Measurements from ENCODE around the gene TNFRSF8. TPM values are rescaled to one million over a fixed set of nuclear protein-coding genes. Genes with fewer than 3 reads are reported as not detected.

The TNFRSF8 gene
- polyA plus RNA-seq, 1 donor (not counting 4 experiments of a cell fraction or from before 2014, with no cell fraction given): 0.03 TPM

DNA sequence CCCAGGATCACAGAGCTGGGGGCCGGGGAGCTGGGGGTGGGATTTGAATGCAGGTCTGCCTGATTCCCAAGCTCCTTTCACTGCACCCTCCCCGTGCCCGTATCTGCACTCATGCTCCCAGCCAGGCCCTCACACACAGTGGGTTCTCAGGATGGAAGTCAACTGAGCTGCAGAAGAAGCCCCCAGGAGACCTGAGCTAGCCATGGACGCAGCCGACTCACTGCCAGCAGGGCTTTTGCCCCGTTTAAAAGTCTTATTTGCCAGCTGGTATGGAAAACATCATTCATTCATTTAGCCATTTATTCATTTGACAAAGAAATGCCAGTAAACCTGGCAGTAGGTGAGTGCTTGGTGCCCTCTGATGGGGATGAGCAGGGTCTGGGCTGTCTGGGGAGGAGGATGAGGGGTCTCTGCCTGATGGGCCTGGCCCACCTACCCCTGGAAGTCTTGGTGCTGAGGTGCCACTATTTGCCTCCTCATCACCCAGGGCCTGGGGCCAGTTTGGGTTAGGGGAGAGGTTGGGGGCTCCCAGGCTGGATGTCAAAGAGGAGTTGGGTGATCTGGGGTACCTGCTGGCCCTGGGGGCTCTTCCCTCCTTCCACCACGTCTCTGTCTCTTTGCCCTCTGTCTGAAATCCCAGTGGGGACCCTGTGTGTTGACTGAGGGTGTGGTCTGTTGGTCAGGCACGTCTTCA, 106.5 kb downstream of the TNFRSF8 start:
- Histone ChIP-seq H3K9me1 (ENCODE audit: control insufficient read depth, extremely low read depth, insufficient read depth, low read length) (peaks cover 3% of the 10 kb centered on the region), H3K9ac (ENCODE audit: control insufficient read depth, extremely low read depth, insufficient read depth, low read length) (no peak overlapping the region), H3K4me1 (ENCODE audit: control insufficient read depth, extremely low read depth, insufficient read depth, low read length) (no peaks in the 10 kb centered on the region), H3K4me3 (ENCODE audit: control insufficient read depth in 2 of 3, extremely low read depth in 1 of 3, insufficient read depth in 2 of 3, low read depth in 1 of 3, low read length in 3 of 3) (no peak overlapping the region), H3K27ac (ENCODE audit: control insufficient read depth, insufficient read depth, low read length) (no peak overlapping the region), H2AFZ (ENCODE audit: control insufficient read depth, low read length) (no peak overlapping the region), H3K27me3 (ENCODE audit: control insufficient read depth, extremely low read depth, insufficient read depth, low read length) (peaks cover 32% of the 10 kb centered on the region), H3K79me2 (ENCODE audit: control insufficient read depth, insufficient read depth, low read length) (no peaks in the 10 kb centered on the region), H3K36me3 (ENCODE audit: control insufficient read depth in 2 of 2, extremely low read depth in 1 of 2, insufficient read depth in 2 of 2, low read length in 2 of 2) (no peaks in the 10 kb centered on the region), H3K4me2 (ENCODE audit: control insufficient read depth, extremely low read depth, insufficient read depth, low read depth, low read length) (no peak overlapping the region), H3K9me3 (ENCODE audit: control insufficient read depth, low read depth, low read length) (no peaks in the 10 kb centered on the region), H4K20me1 (ENCODE audit: control insufficient read depth, extremely low read depth, insufficient read depth, low read length) (no peaks in the 10 kb centered on the region)
- FAIRE-seq (no peak), DNase-seq (ENCODE audit: low read depth, low spot score) (no peak)
- TF ChIP-seq EZH2 (IDR thresholded peaks at IDR 0.05; ENCODE audit: low read length): no peak
- TF ChIP-seq, protein P1, sequence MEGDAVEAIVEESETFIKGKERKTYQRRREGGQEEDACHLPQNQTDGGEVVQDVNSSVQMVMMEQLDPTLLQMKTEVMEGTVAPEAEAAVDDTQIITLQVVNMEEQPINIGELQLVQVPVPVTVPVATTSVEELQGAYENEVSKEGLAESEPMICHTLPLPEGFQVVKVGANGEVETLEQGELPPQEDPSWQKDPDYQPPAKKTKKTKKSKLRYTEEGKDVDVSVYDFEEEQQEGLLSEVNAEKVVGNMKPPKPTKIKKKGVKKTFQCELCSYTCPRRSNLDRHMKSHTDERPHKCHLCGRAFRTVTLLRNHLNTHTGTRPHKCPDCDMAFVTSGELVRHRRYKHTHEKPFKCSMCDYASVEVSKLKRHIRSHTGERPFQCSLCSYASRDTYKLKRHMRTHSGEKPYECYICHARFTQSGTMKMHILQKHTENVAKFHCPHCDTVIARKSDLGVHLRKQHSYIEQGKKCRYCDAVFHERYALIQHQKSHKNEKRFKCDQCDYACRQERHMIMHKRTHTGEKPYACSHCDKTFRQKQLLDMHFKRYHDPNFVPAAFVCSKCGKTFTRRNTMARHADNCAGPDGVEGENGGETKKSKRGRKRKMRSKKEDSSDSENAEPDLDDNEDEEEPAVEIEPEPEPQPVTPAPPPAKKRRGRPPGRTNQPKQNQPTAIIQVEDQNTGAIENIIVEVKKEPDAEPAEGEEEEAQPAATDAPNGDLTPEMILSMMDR (optimal IDR thresholded peaks at IDR 0.05 in 1 of 3, IDR thresholded peaks at IDR 0.05 in 1 of 3, conservative IDR thresholded peaks at IDR 0.05 in 1 of 3; ENCODE audit: extremely low read depth in 1 of 3, insufficient read depth in 2 of 3, low read length in 3 of 3): no peak
- dilution Hi-C loops (cut with MboI; ENCODE audit: extremely low pct_ligation_motif_present, low sequenced_read_pairs): no loop called here

DNA sequence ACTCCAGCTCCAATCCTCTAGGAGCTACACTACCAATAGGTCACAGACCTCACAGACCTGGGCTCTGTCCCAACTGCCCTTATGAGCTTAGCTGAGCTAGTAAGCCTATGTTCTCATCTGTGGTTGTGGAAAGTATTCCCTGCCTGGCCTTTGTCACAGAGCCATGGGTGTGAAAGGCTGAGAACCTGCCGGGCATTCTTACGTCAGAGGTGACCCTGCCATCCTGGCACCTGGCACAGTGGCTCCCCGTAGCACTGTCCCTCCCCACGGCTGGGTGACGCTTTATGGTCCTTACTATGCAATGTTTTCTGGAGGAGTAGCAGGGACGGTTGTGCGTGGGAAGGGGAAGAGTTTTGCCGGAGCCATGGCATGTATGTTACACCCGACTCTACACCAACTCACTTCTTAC, 107.2 kb downstream of the TNFRSF8 start:
- no peaks in the 10 kb centered on the region for H3K4me1 ChIP-seq (ENCODE audit: control insufficient read depth, extremely low read depth, insufficient read depth, low read length)
- no peak overlapping the region for H3K4me3 ChIP-seq (ENCODE audit: control insufficient read depth in 2 of 3, extremely low read depth in 1 of 3, insufficient read depth in 2 of 3, low read depth in 1 of 3, low read length in 3 of 3)
- H3K79me2 ChIP-seq (ENCODE audit: control insufficient read depth, insufficient read depth, low read length): no peaks in the 10 kb centered on the region
- peaks cover 3% of the 10 kb centered on the region for H3K9me1 ChIP-seq (ENCODE audit: control insufficient read depth, extremely low read depth, insufficient read depth, low read length)
- TF ChIP-seq EZH2 (IDR thresholded peaks at IDR 0.05; ENCODE audit: low read length): no peak
- TF ChIP-seq, protein P1 (optimal IDR thresholded peaks at IDR 0.05 in 1 of 3, IDR thresholded peaks at IDR 0.05 in 1 of 3, conservative IDR thresholded peaks at IDR 0.05 in 1 of 3; ENCODE audit: extremely low read depth in 1 of 3, insufficient read depth in 2 of 3, low read length in 3 of 3): no peak
- H3K4me2 ChIP-seq (ENCODE audit: control insufficient read depth, extremely low read depth, insufficient read depth, low read depth, low read length): no peak overlapping the region
- peaks cover 32% of the 10 kb centered on the region for H3K27me3 ChIP-seq (ENCODE audit: control insufficient read depth, extremely low read depth, insufficient read depth, low read length)
- H3K27ac ChIP-seq (ENCODE audit: control insufficient read depth, insufficient read depth, low read length): no peak overlapping the region
- no peaks in the 10 kb centered on the region for H3K36me3 ChIP-seq (ENCODE audit: control insufficient read depth in 2 of 2, extremely low read depth in 1 of 2, insufficient read depth in 2 of 2, low read length in 2 of 2)
- H3K9ac ChIP-seq (ENCODE audit: control insufficient read depth, extremely low read depth, insufficient read depth, low read length): no peak overlapping the region
- H4K20me1 ChIP-seq (ENCODE audit: control insufficient read depth, extremely low read depth, insufficient read depth, low read length): no peaks in the 10 kb centered on the region
- H2AFZ ChIP-seq (ENCODE audit: control insufficient read depth, low read length): no peak overlapping the region
- dilution Hi-C loops (cut with MboI; ENCODE audit: extremely low pct_ligation_motif_present, low sequenced_read_pairs): no loop called here
- DNase-seq (ENCODE audit: low read depth, low spot score): no peak
- FAIRE-seq: no peak
- no peaks in the 10 kb centered on the region for H3K9me3 ChIP-seq (ENCODE audit: control insufficient read depth, low read depth, low read length)

Data from keratinocyte (primary cell).